Left ventricle myocardium inferior (tissue), 1 donor: ENCODE data around the gene RALGPS1. TPM values are rescaled to one million over a fixed set of nuclear protein-coding genes. Genes with fewer than 3 reads are reported as not detected.

Experiments
- DNase-seq: peaks from one replicate; pipeline ENCODE4 v3.0.0-alpha.2; 2020
- H3K27ac ChIP-seq: fragments of 200-600 bp; replicated peaks from 2 replicates; pipeline ENCODE4 v1.8.0; 2021
- H3K27me3 ChIP-seq: fragments of 200-600 bp; 2 replicates; pipeline ENCODE4 v1.8.0; 2021; ENCODE audit warnings: low read depth
- H3K36me3 ChIP-seq: fragments of 200-600 bp; 2 replicates; pipeline ENCODE4 v1.8.0; 2021
- H3K4me1 ChIP-seq: fragments of 200-600 bp; 2 replicates; pipeline ENCODE4 v1.8.0; 2021
- H3K4me3 ChIP-seq: fragments of 200-600 bp; 2 replicates; pipeline ENCODE4 v1.8.0; 2021; ENCODE audit warnings: mild to moderate bottlenecking, moderate library complexity
- H3K9me3 ChIP-seq: fragments of 200-600 bp; replicated peaks from 2 replicates; pipeline ENCODE4 v1.8.0; 2021
- intact Hi-C: fragments of 100-400 bp; cut with micrococcal nuclease; formaldehyde crosslinking; loops from one replicate; pipeline ENCODE4 v1.11.0; 2022
- total RNA-seq: library from RNA; stranded (reverse); fragmentation: NEBNext Ultra II Directional; extraction: Animal tissue kit (Norgen Biotek cat#: 25700); gene quantifications from one replicate; pipeline ENCODE4 v1.2.1, GENCODE V29; 2021
- TF ChIP-seq, protein P1 (sequence below): fragments of 200-600 bp; IDR thresholded peaks from 2 replicates; pipeline ENCODE4 v1.8.0; 2021; ENCODE audit warnings: antibody characterized with exemption, mild to moderate bottlenecking, borderline replicate concordance
- donor health status: DM: no; HTN: yes; CAD: no; lungs with severe emphysema.

Gene RALGPS1
- total RNA-seq, 1 donor from 2014 or later, result 18.9 TPM

DNA sequence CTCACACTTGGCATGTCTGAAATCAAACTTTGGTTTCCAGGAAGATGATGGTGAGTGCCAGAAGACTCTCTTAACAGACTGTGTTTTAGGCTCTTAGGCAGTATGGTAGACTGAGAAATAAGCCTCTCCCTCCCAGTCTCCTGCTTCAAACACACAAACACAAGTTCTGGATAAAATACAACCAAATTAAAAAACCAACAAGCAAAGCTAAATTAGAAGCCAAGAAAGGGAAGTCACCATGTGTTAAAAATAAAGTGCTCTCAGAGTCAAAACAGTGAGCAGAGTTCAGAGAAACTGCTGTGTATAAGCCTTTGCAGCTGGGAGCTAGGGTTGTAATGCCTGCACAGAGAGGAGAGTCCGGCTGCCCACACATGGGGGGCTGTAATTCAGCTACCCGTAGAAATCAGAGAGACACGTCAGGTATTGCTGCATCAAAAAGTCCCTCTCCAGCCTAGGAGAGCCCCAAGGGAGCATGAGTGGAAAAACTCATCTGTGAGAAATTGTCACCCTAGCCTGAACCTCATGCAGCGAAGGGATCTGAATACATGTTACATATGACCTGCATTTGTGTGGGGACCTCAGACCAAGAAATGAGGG lies 145.3 kb downstream of the RALGPS1 start:
- Histone ChIP-seq H3K4me3 (no peak overlapping the region), H3K4me1 (peaks cover 70% of the 10 kb centered on the region), H3K27me3 (no peaks in the 10 kb centered on the region), H3K27ac (peak overlapping the region; percentile 42), H3K36me3 (no peaks in the 10 kb centered on the region), H3K9me3 (no peaks in the 10 kb centered on the region)
- TF ChIP-seq, protein P1, sequence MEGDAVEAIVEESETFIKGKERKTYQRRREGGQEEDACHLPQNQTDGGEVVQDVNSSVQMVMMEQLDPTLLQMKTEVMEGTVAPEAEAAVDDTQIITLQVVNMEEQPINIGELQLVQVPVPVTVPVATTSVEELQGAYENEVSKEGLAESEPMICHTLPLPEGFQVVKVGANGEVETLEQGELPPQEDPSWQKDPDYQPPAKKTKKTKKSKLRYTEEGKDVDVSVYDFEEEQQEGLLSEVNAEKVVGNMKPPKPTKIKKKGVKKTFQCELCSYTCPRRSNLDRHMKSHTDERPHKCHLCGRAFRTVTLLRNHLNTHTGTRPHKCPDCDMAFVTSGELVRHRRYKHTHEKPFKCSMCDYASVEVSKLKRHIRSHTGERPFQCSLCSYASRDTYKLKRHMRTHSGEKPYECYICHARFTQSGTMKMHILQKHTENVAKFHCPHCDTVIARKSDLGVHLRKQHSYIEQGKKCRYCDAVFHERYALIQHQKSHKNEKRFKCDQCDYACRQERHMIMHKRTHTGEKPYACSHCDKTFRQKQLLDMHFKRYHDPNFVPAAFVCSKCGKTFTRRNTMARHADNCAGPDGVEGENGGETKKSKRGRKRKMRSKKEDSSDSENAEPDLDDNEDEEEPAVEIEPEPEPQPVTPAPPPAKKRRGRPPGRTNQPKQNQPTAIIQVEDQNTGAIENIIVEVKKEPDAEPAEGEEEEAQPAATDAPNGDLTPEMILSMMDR, result no peak
- intact Hi-C loops, result no loop called here
- DNase-seq, result no peak

DNA sequence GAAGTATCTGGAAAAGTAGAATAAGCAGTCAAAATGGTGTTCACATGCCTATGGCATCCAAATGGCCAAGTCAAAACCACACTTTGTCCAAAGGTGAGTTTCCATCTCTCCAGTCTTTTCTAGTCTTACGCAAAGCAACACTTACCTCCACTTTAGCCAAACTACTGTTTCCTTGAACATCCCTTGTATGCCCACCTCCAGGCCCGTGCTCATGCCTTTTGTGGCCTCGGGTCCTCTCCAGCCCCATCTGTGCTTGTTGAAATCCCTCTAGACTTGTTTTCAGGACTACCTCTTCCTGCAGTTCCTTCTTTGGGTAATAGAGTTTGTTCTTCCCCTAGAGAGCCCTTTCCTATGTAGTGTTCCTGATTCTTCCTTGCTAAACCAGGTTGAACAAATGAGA lies 146.8 kb downstream of the RALGPS1 start:
- intact Hi-C loops, result no loop called here
- H3K4me1 ChIP-seq, result peaks cover 67% of the 10 kb centered on the region
- DNase-seq, result no peak
- no peaks in the 10 kb centered on the region for H3K36me3 ChIP-seq
- no peaks in the 10 kb centered on the region for H3K27me3 ChIP-seq
- TF ChIP-seq, protein P1, result no peak
- H3K4me3 ChIP-seq, result no peak overlapping the region
- no peak overlapping the region for H3K27ac ChIP-seq
- no peaks in the 10 kb centered on the region for H3K9me3 ChIP-seq

DNA sequence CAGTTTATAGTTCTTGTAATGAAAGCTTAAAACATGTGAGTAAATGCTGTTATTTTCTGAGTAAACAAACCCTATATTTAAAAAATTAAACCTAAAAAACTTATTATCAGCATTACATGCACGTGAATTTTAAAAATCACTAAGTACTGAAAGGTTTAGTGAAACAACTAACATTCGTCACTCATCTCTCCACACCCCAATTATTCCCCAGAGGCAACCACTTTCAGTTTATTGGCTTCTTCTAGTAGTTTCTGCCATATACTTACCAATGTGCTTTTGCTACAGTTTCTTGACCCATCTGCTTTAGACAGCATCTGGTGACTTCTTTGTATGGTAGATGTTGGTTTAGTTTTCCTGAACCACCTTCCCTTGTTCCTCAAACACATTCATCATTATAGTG lies 149.8 kb downstream of the RALGPS1 start:
- Histone ChIP-seq H3K27me3 (no peaks in the 10 kb centered on the region), H3K27ac (no peak overlapping the region), H3K9me3 (no peaks in the 10 kb centered on the region), H3K4me1 (peaks cover 38% of the 10 kb centered on the region), H3K36me3 (peaks cover 2% of the 10 kb centered on the region), H3K4me3 (no peak overlapping the region)
- DNase-seq, result no peak
- intact Hi-C loops, result no loop called here
- TF ChIP-seq, protein P1, result no peak

DNA sequence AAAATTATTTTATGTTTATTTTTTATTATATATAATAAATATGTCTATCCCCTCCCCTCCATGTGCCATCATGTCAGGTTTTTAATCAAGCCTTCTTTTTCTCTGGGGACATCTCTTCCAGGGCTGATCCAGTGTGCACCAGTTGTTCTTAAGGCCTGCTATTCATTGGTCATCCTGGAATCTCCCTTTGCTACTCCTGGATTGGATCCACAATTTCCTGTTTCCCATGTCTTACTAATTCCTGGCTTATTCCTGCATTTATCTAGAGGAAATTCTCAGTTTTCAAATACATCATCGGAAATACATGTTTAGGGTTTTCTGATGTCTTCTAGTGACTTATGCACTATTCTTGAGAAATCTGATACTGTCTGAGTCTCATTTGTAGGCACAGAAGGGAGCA lies 151.0 kb downstream of the RALGPS1 start:
- intact Hi-C loops, result no loop called here
- TF ChIP-seq, protein P1, result no peak
- H3K4me3 ChIP-seq, result no peak overlapping the region
- peak overlapping the region; percentile 2 for H3K27ac ChIP-seq
- H3K36me3 ChIP-seq, result peaks cover 14% of the 10 kb centered on the region
- DNase-seq, result no peak
- H3K9me3 ChIP-seq, result no peaks in the 10 kb centered on the region
- peaks cover 25% of the 10 kb centered on the region for H3K4me1 ChIP-seq
- no peaks in the 10 kb centered on the region for H3K27me3 ChIP-seq

DNA sequence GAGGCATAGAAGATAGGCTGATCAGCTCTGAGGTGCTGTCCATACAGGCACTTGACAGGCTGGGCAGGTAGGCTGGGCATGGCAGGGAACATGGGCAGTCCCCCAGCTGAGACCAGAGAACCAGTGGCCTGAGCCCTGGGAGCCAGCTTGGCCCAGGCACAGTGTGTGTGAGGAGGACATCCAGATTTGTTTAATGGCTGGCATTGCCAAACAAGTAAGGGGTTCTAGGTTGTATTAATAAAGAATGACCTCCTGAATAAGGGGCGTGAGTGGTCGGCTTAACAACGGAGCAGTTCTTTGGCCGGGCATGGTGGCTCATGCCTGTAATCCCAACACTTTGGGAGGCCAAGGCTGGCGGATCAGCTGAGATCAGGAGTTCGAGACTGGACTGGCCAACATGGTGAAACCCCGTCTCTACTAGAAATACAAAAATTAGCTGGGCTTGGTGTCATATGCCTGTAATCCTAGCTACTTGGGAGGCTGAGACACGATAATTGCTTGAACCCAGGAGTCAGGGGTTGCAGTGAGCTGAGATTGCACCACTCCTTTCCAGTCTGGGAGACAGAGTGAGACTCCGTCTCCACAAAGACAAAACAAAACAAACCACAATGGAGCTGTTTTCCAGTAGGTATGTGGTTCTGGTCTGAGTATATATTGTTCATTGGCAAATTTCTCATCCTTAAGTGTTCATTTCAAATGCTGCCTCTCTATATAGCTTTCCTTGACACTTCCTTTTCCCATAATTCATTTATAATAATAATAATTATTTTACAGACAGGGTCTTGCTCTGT lies 151.7 kb downstream of the RALGPS1 start:
- H3K4me3 ChIP-seq, result no peak overlapping the region
- no peaks in the 10 kb centered on the region for H3K27me3 ChIP-seq
- peak overlapping the region; percentile 2 for H3K27ac ChIP-seq
- H3K36me3 ChIP-seq, result peaks cover 16% of the 10 kb centered on the region
- peaks cover 21% of the 10 kb centered on the region for H3K4me1 ChIP-seq
- DNase-seq, result no peak
- TF ChIP-seq, protein P1, result no peak
- intact Hi-C loops, result no loop called here
- peaks cover 2% of the 10 kb centered on the region for H3K9me3 ChIP-seq
